K562 (cell line): Measurements from ENCODE around the gene SOBP. TPM values are rescaled to one million over a fixed set of nuclear protein-coding genes. Genes with fewer than 3 reads are reported as not detected.

Source experiments
- ATAC-seq: fragments of 200-7000 bp; cut with Tn5 transposase; 3 replicates; pipeline ENCODE4 v1.9.1; 2020; ENCODE audit warnings: moderate library complexity
- BruUV-seq: library from RNA; stranded (reverse); fragments of 400-500 nt; replicated peaks from 2 replicates; lab custom pipeline; 2021; lab: Mats Ljungman, UMichigan
- CTCF ChIA-PET: fragments of 300-600 bp; formaldehyde crosslinking; extraction: SDS; loops from one replicate; lab custom pipeline; 2021; ENCODE audit warnings: low intra/inter-chr PET ratio; lab: Yijun Ruan, JAX
- POLR2A ChIA-PET: fragments of 300-600, 350-650 bp; sonication (Branson Sonifier 250); formaldehyde crosslinking; extraction: SDS; loops from one replicate; lab custom pipeline; 2021; ENCODE audit warnings: antibody characterized with exemption, inconsistent platforms; lab: Yijun Ruan, JAX
- DNase-seq, 4 experiments: peaks; one replicate each; pipeline versions ENCODE4 v3.0.0 to v3.0.0-alpha.2; 2011 to 2018; ENCODE audit warnings: low spot score in 3 of 4, mixed read lengths in 3 of 4; ENCODE audit errors: extremely low read depth in 1 of 4
- FAIRE-seq: peaks from 2 replicates; lab custom pipeline; 2011; peaks lifted over from hg19 to GRCh38; lab: Jason Lieb, UNC
- H2AFZ ChIP-seq: 2 replicates; pipeline ENCODE4 v1.6.0; 2011; ENCODE audit warnings: low read depth, low read length, control low read depth, inconsistent platforms
- H3K27ac ChIP-seq: fragments of 200-600 bp; 3 replicates; pipeline ENCODE4 v1.8.0; 2011; ENCODE audit warnings: low read depth, mild to moderate bottlenecking, control low read depth, inconsistent platforms, low read length, moderate library complexity, mixed read lengths; ENCODE audit errors: extremely low read depth
- H3K27me3 ChIP-seq, 2 experiments: fragments of 300-600 bp in 1 of 2; 2 replicates in 1 of 2; 3 replicates in 1 of 2; pipeline versions ENCODE4 v1.6.0 to v1.8.0; 2011; ENCODE audit warnings: inconsistent platforms in 2 of 2, low read length in 2 of 2, mild to moderate bottlenecking in 1 of 2, mixed read lengths in 1 of 2, moderate library complexity in 1 of 2; ENCODE audit not compliant: control insufficient read depth in 2 of 2, insufficient read depth in 2 of 2
- H3K36me3 ChIP-seq: fragments of 300-600 bp; 3 replicates; pipeline ENCODE4 v1.8.0; 2011; ENCODE audit warnings: mild to moderate bottlenecking, low read length, inconsistent platforms; ENCODE audit not compliant: control insufficient read depth, insufficient read depth
- H3K4me1 ChIP-seq, 2 experiments: fragments of 200-600 bp in 1 of 2; replicated peaks in 1 of 2; 2 replicates in 1 of 2; 3 replicates in 1 of 2; pipeline versions ENCODE4 v1.5.1 to v1.8.0; 2011; ENCODE audit warnings: inconsistent platforms in 2 of 2, low read length in 2 of 2, mild to moderate bottlenecking in 1 of 2, mixed read lengths in 1 of 2, moderate library complexity in 1 of 2; ENCODE audit not compliant: control insufficient read depth in 2 of 2, insufficient read depth in 2 of 2
- H3K4me2 ChIP-seq: 2 replicates; pipeline ENCODE4 v1.6.1; 2011; ENCODE audit warnings: low read length, control low read depth, inconsistent platforms, mixed read lengths; ENCODE audit not compliant: insufficient read depth
- H3K4me3 ChIP-seq: fragments of 200-600 bp; sonication (generic), shearing (Covaris generic); 2 replicates; pipeline ENCODE4 v1.5.1; 2016; ENCODE audit warnings: control low read depth, inconsistent platforms
- H3K79me2 ChIP-seq: fragments of 200-600 bp; 3 replicates; pipeline ENCODE4 v1.8.0; 2011; ENCODE audit warnings: low read length, inconsistent platforms; ENCODE audit not compliant: control insufficient read depth, insufficient read depth
- H3K9ac ChIP-seq, 2 experiments: 2 replicates each; pipeline versions ENCODE4 v1.6.0 to v1.6.1; 2011; ENCODE audit warnings: low read depth in 2 of 2, low read length in 2 of 2, control low read depth in 1 of 2, inconsistent platforms in 1 of 2, mild to moderate bottlenecking in 1 of 2, mixed read lengths in 1 of 2; ENCODE audit not compliant: insufficient read depth in 1 of 2
- H3K9me1 ChIP-seq: one replicate; pipeline ENCODE4 v1.6.0; 2011; ENCODE audit warnings: inconsistent platforms, mild to moderate bottlenecking, low read length, moderate library complexity; ENCODE audit not compliant: control insufficient read depth, insufficient read depth
- H3K9me3 ChIP-seq: replicated peaks from 2 replicates; pipeline ENCODE4 v1.5.1; 2011; ENCODE audit warnings: low read depth, low read length, inconsistent platforms; ENCODE audit not compliant: control insufficient read depth, insufficient read depth
- H4K20me1 ChIP-seq: replicated peaks from 2 replicates; pipeline ENCODE4 v1.6.1; 2011; ENCODE audit warnings: low read length, inconsistent platforms, mixed read lengths; ENCODE audit not compliant: control insufficient read depth, insufficient read depth
- LEF1 ChIP-seq: fragments of 450-650 bp; IDR thresholded peaks from 2 replicates; pipeline ENCODE4 v1.6.1; 2016; ENCODE audit warnings: mild to moderate bottlenecking
- NFIX ChIP-seq: fragments of 250-450 bp; sonication (Bioruptor Pico); IDR thresholded peaks from 2 replicates; pipeline ENCODE4 v1.4.0; 2020; ENCODE audit warnings: low read depth, mild to moderate bottlenecking, moderate library complexity
- ZFPM2 ChIP-seq: fragments of 250-450 bp; sonication (Bioruptor Pico); IDR thresholded peaks from 2 replicates; pipeline ENCODE4 v1.5.1; 2022; ENCODE audit warnings: mild to moderate bottlenecking
- ZNF347 ChIP-seq: fragments of 450-650 bp; formaldehyde crosslinking; IDR thresholded peaks from 2 replicates; pipeline ENCODE4 v1.4.0; 2020; ENCODE audit warnings: low read depth, mild to moderate bottlenecking, moderate library complexity
- ZNF436 ChIP-seq: fragments of 250-450, 450-650 bp; sonication (Bioruptor Pico); formaldehyde crosslinking; IDR thresholded peaks from 2 replicates; pipeline ENCODE4 v1.7.0; 2020; ENCODE audit warnings: mild to moderate bottlenecking
- ZNF75A ChIP-seq: fragments of 450-650 bp; formaldehyde crosslinking; IDR thresholded peaks from 2 replicates; pipeline ENCODE4 v1.4.0; 2020; ENCODE audit warnings: mild to moderate bottlenecking
- WGBS: fragments of 100-300 bp; shearing (Covaris generic); methylation state at CpG from one replicate; pipeline ENCODE4 v1.1.6; 2016; ENCODE audit warnings: low coverage, mixed read lengths; ENCODE audit not compliant: insufficient coverage; ENCODE audit errors: missing lambda C conversion rate; 5-methylcytosine and 5-hydroxymethylcytosine counted together
- in situ Hi-C: fragments of 300-500 bp; cut with MboI; formaldehyde crosslinking; loops from 4 replicates; pipeline ENCODE4 v1.15.0; 2018; ENCODE audit warnings: inconsistent platforms, mixed read lengths
- intact Hi-C: fragments of 100-400 bp; cut with micrococcal nuclease; formaldehyde crosslinking; loops from 2 replicates; pipeline ENCODE4 v1.14.2; 2022
- polyA plus RNA-seq, 8 experiments: library from polyadenylated mRNA; depleted of rRNA in 4 of 8; stranded (reverse) in 5 of 8; unstranded in 3 of 8; fragments of >200 nt; fragmentation: Nextera tagmentation in 2 of 8; fragmentation: Illumina TruSeq in 1 of 8; extraction: Ambion mirVana in 2 of 8; extraction: Trizol in 1 of 8; gene quantifications; 2 replicates each; pipeline versions ENCODE4 v1.2.1 to v1.2.3, GENCODE V29; 2011 to 2014; ENCODE audit warnings: inconsistent platforms in 1 of 8, missing spikeins in 1 of 8
- total RNA-seq, 7 experiments: library from RNA; depleted of rRNA in 6 of 7; stranded (reverse); fragments of >200 nt in 6 of 7; fragmentation: Illumina TruSeq in 2 of 7; extraction: Trizol in 2 of 7; gene quantifications; 2 replicates each; pipeline versions ENCODE4 v1.2.1 to v1.2.3, GENCODE V29; 2011 to 2021; ENCODE audit warnings: low replicate concordance in 1 of 7
- TF ChIP-seq, protein P1 (sequence below): fragments of 200-400 bp; formaldehyde crosslinking; IDR thresholded peaks from 2 replicates; pipeline ENCODE4 v1.6.1; 2017; ENCODE audit warnings: mild to moderate bottlenecking, low read depth, low read length, moderate library complexity
- TF ChIP-seq, protein P2 (sequence below): fragments of 150-350 bp; IDR thresholded peaks from 2 replicates; pipeline ENCODE4 v1.6.1; 2014; ENCODE audit warnings: low read depth, mild to moderate bottlenecking, low read length, borderline replicate concordance
- TF ChIP-seq, protein P3 (sequence below), 2 experiments: fragments of 450-650 bp in 1 of 2; sonication (generic) in 1 of 2; formaldehyde crosslinking; conservative IDR thresholded peaks; 2 replicates each; pipeline versions ENCODE4 v1.4.0 to v1.8.1; 2020 to 2022; ENCODE audit warnings: mild to moderate bottlenecking in 1 of 2, missing genetic modification reagents in 1 of 2
- TF ChIP-seq, protein P4 (sequence below): fragments of 250-450 bp; sonication (Bioruptor Pico); IDR thresholded peaks from 2 replicates; pipeline ENCODE4 v1.5.0; 2022; ENCODE audit warnings: mild to moderate bottlenecking

Gene SOBP
- total and polyA plus RNA-seq, 9 of the 15 experiments (the other 6 are each of a cell fraction or from before 2014, with no cell fraction given): 0.16 TPM; not detected in 8

DNA sequence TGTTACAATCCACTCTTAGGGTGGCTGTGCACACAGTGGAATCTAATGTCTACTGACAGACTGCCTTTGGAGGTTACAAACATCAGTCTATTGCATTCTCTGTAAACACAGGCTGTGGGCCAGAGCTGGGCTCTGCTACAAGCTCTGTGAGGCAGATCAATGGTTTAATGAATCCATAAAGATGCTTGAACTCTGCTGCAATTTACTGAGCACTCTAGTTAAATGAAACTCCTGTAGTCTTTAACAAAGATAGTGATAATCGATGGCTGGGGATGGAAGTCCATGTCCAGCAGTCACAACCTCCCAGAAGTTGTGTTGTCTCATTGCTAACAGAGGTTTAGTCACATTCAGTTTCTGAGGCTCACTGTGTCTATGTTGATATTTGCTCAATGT lies 50.5 kb downstream of the SOBP start:
- 0% methylated on average over 1 of the region's 1 CpG for WGBS
- ChIA-PET CTCF (no interaction called here), POLR2A (no interaction called here)
- H3K4me1 ChIP-seq: peaks cover 0 to 10% of the 10 kb centered on the region in 2 experiments; a peak in 4 of 5 replicates
- DNase-seq: no peak
- no peak overlapping the region for H3K9ac ChIP-seq
- no peak overlapping the region for H3K4me3 ChIP-seq
- no peak for ATAC-seq
- H3K27ac ChIP-seq: no peak overlapping the region
- no peak for FAIRE-seq
- no peak overlapping the region for H3K4me2 ChIP-seq
- no TSS peak for BruUV-seq
- no peaks in the 10 kb centered on the region for H3K36me3 ChIP-seq
- H4K20me1 ChIP-seq: no peaks in the 10 kb centered on the region
- H2AFZ ChIP-seq: no peak overlapping the region
- no peaks in the 10 kb centered on the region for H3K9me3 ChIP-seq
- H3K79me2 ChIP-seq: no peaks in the 10 kb centered on the region
- H3K9me1 ChIP-seq: no peaks in the 10 kb centered on the region
- intact Hi-C loops (no loop called here), in situ Hi-C loops (no loop called here)
- peaks cover 9 to 10% of the 10 kb centered on the region in 2 experiments; a peak in 4 of 5 replicates for H3K27me3 ChIP-seq
- TF ChIP-seq ZNF347 (CRISPR knock-in tag) (no peak), ZFPM2 (CRISPR knock-in tag) (no peak), ZNF436 (CRISPR knock-in tag) (no peak), LEF1 (no peak), ZNF75A (CRISPR knock-in tag) (no peak), NFIX (no peak)
- TF ChIP-seq, protein P1, sequence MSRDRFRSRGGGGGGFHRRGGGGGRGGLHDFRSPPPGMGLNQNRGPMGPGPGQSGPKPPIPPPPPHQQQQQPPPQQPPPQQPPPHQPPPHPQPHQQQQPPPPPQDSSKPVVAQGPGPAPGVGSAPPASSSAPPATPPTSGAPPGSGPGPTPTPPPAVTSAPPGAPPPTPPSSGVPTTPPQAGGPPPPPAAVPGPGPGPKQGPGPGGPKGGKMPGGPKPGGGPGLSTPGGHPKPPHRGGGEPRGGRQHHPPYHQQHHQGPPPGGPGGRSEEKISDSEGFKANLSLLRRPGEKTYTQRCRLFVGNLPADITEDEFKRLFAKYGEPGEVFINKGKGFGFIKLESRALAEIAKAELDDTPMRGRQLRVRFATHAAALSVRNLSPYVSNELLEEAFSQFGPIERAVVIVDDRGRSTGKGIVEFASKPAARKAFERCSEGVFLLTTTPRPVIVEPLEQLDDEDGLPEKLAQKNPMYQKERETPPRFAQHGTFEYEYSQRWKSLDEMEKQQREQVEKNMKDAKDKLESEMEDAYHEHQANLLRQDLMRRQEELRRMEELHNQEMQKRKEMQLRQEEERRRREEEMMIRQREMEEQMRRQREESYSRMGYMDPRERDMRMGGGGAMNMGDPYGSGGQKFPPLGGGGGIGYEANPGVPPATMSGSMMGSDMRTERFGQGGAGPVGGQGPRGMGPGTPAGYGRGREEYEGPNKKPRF: no peak
- TF ChIP-seq, protein P2, sequence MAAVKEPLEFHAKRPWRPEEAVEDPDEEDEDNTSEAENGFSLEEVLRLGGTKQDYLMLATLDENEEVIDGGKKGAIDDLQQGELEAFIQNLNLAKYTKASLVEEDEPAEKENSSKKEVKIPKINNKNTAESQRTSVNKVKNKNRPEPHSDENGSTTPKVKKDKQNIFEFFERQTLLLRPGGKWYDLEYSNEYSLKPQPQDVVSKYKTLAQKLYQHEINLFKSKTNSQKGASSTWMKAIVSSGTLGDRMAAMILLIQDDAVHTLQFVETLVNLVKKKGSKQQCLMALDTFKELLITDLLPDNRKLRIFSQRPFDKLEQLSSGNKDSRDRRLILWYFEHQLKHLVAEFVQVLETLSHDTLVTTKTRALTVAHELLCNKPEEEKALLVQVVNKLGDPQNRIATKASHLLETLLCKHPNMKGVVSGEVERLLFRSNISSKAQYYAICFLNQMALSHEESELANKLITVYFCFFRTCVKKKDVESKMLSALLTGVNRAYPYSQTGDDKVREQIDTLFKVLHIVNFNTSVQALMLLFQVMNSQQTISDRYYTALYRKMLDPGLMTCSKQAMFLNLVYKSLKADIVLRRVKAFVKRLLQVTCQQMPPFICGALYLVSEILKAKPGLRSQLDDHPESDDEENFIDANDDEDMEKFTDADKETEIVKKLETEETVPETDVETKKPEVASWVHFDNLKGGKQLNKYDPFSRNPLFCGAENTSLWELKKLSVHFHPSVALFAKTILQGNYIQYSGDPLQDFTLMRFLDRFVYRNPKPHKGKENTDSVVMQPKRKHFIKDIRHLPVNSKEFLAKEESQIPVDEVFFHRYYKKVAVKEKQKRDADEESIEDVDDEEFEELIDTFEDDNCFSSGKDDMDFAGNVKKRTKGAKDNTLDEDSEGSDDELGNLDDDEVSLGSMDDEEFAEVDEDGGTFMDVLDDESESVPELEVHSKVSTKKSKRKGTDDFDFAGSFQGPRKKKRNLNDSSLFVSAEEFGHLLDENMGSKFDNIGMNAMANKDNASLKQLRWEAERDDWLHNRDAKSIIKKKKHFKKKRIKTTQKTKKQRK: no peak
- TF ChIP-seq, protein P3, sequence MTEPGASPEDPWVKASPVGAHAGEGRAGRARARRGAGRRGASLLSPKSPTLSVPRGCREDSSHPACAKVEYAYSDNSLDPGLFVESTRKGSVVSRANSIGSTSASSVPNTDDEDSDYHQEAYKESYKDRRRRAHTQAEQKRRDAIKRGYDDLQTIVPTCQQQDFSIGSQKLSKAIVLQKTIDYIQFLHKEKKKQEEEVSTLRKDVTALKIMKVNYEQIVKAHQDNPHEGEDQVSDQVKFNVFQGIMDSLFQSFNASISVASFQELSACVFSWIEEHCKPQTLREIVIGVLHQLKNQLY (CRISPR knock-in tag; conservative IDR thresholded peaks at IDR 0.05): no peak
- TF ChIP-seq, protein P4, sequence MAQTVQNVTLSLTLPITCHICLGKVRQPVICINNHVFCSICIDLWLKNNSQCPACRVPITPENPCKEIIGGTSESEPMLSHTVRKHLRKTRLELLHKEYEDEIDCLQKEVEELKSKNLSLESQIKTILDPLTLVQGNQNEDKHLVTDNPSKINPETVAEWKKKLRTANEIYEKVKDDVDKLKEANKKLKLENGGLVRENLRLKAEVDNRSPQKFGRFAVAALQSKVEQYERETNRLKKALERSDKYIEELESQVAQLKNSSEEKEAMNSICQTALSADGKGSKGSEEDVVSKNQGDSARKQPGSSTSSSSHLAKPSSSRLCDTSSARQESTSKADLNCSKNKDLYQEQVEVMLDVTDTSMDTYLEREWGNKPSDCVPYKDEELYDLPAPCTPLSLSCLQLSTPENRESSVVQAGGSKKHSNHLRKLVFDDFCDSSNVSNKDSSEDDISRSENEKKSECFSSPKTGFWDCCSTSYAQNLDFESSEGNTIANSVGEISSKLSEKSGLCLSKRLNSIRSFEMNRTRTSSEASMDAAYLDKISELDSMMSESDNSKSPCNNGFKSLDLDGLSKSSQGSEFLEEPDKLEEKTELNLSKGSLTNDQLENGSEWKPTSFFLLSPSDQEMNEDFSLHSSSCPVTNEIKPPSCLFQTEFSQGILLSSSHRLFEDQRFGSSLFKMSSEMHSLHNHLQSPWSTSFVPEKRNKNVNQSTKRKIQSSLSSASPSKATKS (CRISPR knock-in tag): no peak
